Astrocyte (in vitro differentiated cells and primary cell): ENCODE data around the gene LGR6. TPM values are rescaled to one million over a fixed set of nuclear protein-coding genes. Genes with fewer than 3 reads are reported as not detected.

ENCODE experiments used
- DNase-seq: peaks from one replicate; pipeline ENCODE4 v3.0.0-alpha.2; 2010; ENCODE audit warnings: low read depth
- FAIRE-seq: peaks from 2 replicates; lab custom pipeline; 2011; peaks lifted over from hg19 to GRCh38; lab: Jason Lieb, UNC
- H2AFZ ChIP-seq: 2 replicates; pipeline ENCODE4 v1.6.0; 2012; ENCODE audit warnings: low read depth, low read length, inconsistent platforms
- H3K27ac ChIP-seq: 2 replicates; pipeline ENCODE4 v1.5.1; 2011; ENCODE audit warnings: low read depth, low read length, inconsistent platforms
- H3K27me3 ChIP-seq: 2 replicates; pipeline ENCODE4 v1.6.0; 2011; ENCODE audit warnings: low read length, inconsistent platforms; ENCODE audit not compliant: insufficient read depth
- H3K36me3 ChIP-seq: 2 replicates; pipeline ENCODE4 v1.5.1; 2011; ENCODE audit warnings: low read length, inconsistent platforms; ENCODE audit not compliant: insufficient read depth
- H3K4me1 ChIP-seq: 2 replicates; pipeline ENCODE4 v1.5.1; 2011; ENCODE audit warnings: low read length, inconsistent platforms; ENCODE audit not compliant: insufficient read depth
- H3K4me2 ChIP-seq: 2 replicates; pipeline ENCODE4 v1.6.0; 2012; ENCODE audit warnings: low read length, inconsistent platforms
- H3K4me3 ChIP-seq: 2 replicates; pipeline ENCODE4 v1.5.1; 2011; ENCODE audit warnings: low read depth, mild to moderate bottlenecking, low read length, inconsistent platforms; ENCODE audit not compliant: insufficient read depth
- H3K79me2 ChIP-seq: 2 replicates; pipeline ENCODE4 v1.6.0; 2012; ENCODE audit warnings: mild to moderate bottlenecking, low read length, inconsistent platforms; ENCODE audit not compliant: insufficient read depth
- H3K9ac ChIP-seq: 2 replicates; pipeline ENCODE4 v1.6.0; 2012; ENCODE audit warnings: mild to moderate bottlenecking, low read length, inconsistent platforms
- H3K9me3 ChIP-seq: 2 replicates; pipeline ENCODE4 v1.5.1; 2012; ENCODE audit warnings: low read depth, mild to moderate bottlenecking, low read length, inconsistent platforms; ENCODE audit not compliant: insufficient read depth
- H4K20me1 ChIP-seq: 2 replicates; pipeline ENCODE4 v1.6.0; 2012; ENCODE audit warnings: low read length, inconsistent platforms; ENCODE audit not compliant: insufficient read depth
- H3K27ac Mint-ChIP-seq: one replicate; pipeline ENCODE4 v1.8.0; 2021; ENCODE audit warnings: mild to moderate bottlenecking, mixed read lengths; ENCODE audit not compliant: unreplicated experiment
- H3K27me3 Mint-ChIP-seq: one replicate; pipeline ENCODE4 v1.8.0; 2021; ENCODE audit warnings: low read depth, mixed read lengths; ENCODE audit not compliant: unreplicated experiment
- H3K36me3 Mint-ChIP-seq: one replicate; pipeline ENCODE4 v1.8.0; 2021; ENCODE audit warnings: low read depth, mixed read lengths; ENCODE audit not compliant: unreplicated experiment
- H3K4me1 Mint-ChIP-seq: one replicate; pipeline ENCODE4 v1.8.0; 2021; ENCODE audit warnings: low read depth, mixed read lengths; ENCODE audit not compliant: unreplicated experiment
- H3K4me3 Mint-ChIP-seq: one replicate; pipeline ENCODE4 v1.8.0; 2021; ENCODE audit warnings: mild to moderate bottlenecking, moderate library complexity, mixed read lengths; ENCODE audit not compliant: unreplicated experiment
- H3K9me3 Mint-ChIP-seq: one replicate; pipeline ENCODE4 v1.8.0; 2021; ENCODE audit warnings: mild to moderate bottlenecking, mixed read lengths; ENCODE audit not compliant: unreplicated experiment
- CTCF ChIP-seq: IDR thresholded peaks from 2 replicates; pipeline ENCODE4 v1.5.1; 2011; ENCODE audit warnings: low read depth, mild to moderate bottlenecking, inconsistent platforms, low read length, moderate library complexity; ENCODE audit not compliant: insufficient read depth
- EZH2 ChIP-seq: IDR thresholded peaks from 2 replicates; pipeline ENCODE4 v1.6.1; 2012; ENCODE audit warnings: mild to moderate bottlenecking, low read length, inconsistent platforms; ENCODE audit not compliant: insufficient read depth
- total RNA-seq: library from RNA; stranded (reverse); gene quantifications from 2 replicates; pipeline ENCODE4 v1.2.1, GENCODE V29; 2021

LGR6 gene
- total RNA-seq, 1 donor from 2014 or later = 0.27 TPM

GRCh38 chr1:202251424-202252256 is 58.0 kb downstream of the LGR6 start:
- Histone ChIP-seq H3K36me3 (no peaks in the 10 kb centered on the region), H3K9me3 (no peaks in the 10 kb centered on the region), H4K20me1 (no peaks in the 10 kb centered on the region), H3K27me3 (peaks cover 14% of the 10 kb centered on the region), H2AFZ (no peak overlapping the region), H3K4me3 (no peak overlapping the region), H3K9ac (no peak overlapping the region), H3K79me2 (no peaks in the 10 kb centered on the region), H3K4me1 (peaks cover 4% of the 10 kb centered on the region), H3K27ac (no peak overlapping the region), H3K4me2 (no peak overlapping the region)
- Mint-ChIP-seq H3K4me1 (peaks cover 9% of the 10 kb centered on the region), H3K27me3 (peaks cover 54% of the 10 kb centered on the region), H3K4me3 (no peak overlapping the region), H3K36me3 (no peaks in the 10 kb centered on the region), H3K9me3 (peaks cover 3% of the 10 kb centered on the region), H3K27ac (no peak overlapping the region)
- no peak for FAIRE-seq
- TF ChIP-seq CTCF = no peak
- no peak for TF ChIP-seq EZH2
- no peak for DNase-seq

GRCh38 chr1:202252271-202252670 is 58.7 kb downstream of the LGR6 start:
- Mint-ChIP-seq H3K27ac (no peak overlapping the region), H3K9me3 (peaks cover 3% of the 10 kb centered on the region), H3K27me3 (peaks cover 53% of the 10 kb centered on the region), H3K4me1 (peaks cover 9% of the 10 kb centered on the region), H3K4me3 (no peak overlapping the region), H3K36me3 (no peaks in the 10 kb centered on the region)
- no peaks in the 10 kb centered on the region for H3K9me3 ChIP-seq
- no peak for FAIRE-seq
- H3K79me2 ChIP-seq = no peaks in the 10 kb centered on the region
- H3K27me3 ChIP-seq = peaks cover 11% of the 10 kb centered on the region
- H3K4me2 ChIP-seq = no peak overlapping the region
- DNase-seq = no peak
- no peaks in the 10 kb centered on the region for H3K36me3 ChIP-seq
- H3K9ac ChIP-seq = no peak overlapping the region
- no peak overlapping the region for H2AFZ ChIP-seq
- no peak overlapping the region for H3K4me3 ChIP-seq
- no peak overlapping the region for H3K27ac ChIP-seq
- peaks cover 4% of the 10 kb centered on the region for H3K4me1 ChIP-seq
- TF ChIP-seq CTCF = no peak
- no peak for TF ChIP-seq EZH2
- H4K20me1 ChIP-seq = no peaks in the 10 kb centered on the region
